Activated naive CD8-positive, alpha-beta T cell treated with anti-CD3 and anti-CD28 coated beads, Interleukin-2, amount 50 U/mL, for 16 hours (primary cell): ENCODE data around the gene CELSR3.

Experiments
- DNase-seq: peaks from one replicate; pipeline ENCODE4 v3.0.0-alpha.2; 2020; ENCODE audit warnings: low read depth, low spot score

Gene CELSR3

GRCh38 chr3:48634661-48635221 lies 27.9 kb downstream of the CELSR3 start:
- peak; percentile 31 for DNase-seq

GRCh38 chr3:48633743-48634142 lies 28.9 kb downstream of the CELSR3 start:
- DNase-seq: no peak

- no peak for DNase-seq
Measured at GRCh38 chr3:48633256-48633655, 29.4 kb downstream of the CELSR3 start.

- DNase-seq: no peak
Measured at GRCh38 chr3:48631516-48632448, 30.9 kb downstream of the CELSR3 start.

GRCh38 chr3:48630833-48631232 lies 31.9 kb downstream of the CELSR3 start:
- no peak for DNase-seq

- no peak for DNase-seq
Measured at GRCh38 chr3:48630407-48630806, 32.3 kb downstream of the CELSR3 start.

- DNase-seq: no peak
Measured at GRCh38 chr3:48629894-48630293, 32.8 kb downstream of the CELSR3 start.

GRCh38 chr3:48628277-48629017 lies 34.2 kb downstream of the CELSR3 start:
- DNase-seq: no peak

- no peak for DNase-seq
Measured at GRCh38 chr3:48625600-48625999, 37.1 kb downstream of the CELSR3 start.

GRCh38 chr3:48624767-48625166 lies 37.9 kb downstream of the CELSR3 start:
- no peak for DNase-seq

- DNase-seq: no peak
Measured at GRCh38 chr3:48623851-48624547, 38.7 kb downstream of the CELSR3 start.

- DNase-seq: no peak
Measured at GRCh38 chr3:48621461-48621869, 41.2 kb downstream of the CELSR3 start, which contains the start of gene TMEM89. TMEM89 (minus strand) TSS chr3:48621769; CDS start chr3:48621756, 13 bp downstream.

- DNase-seq: no peak
Measured at GRCh38 chr3:48619541-48620524, 42.9 kb downstream of the CELSR3 start.

GRCh38 chr3:48617559-48617958 lies 45.1 kb downstream of the CELSR3 start:
- DNase-seq: no peak

- no peak for DNase-seq
Measured at GRCh38 chr3:48614044-48614443, 48.6 kb downstream of the CELSR3 start.

- DNase-seq: no peak
Measured at GRCh38 chr3:48612309-48612708, 50.4 kb downstream of the CELSR3 start.

- DNase-seq: peak; percentile 74
Measured at GRCh38 chr3:48609088-48610005, 53.3 kb downstream of the CELSR3 start, which contains the start of gene UQCRC1. UQCRC1 (minus strand) TSS chr3:48609646; CDS start chr3:48609620, 26 bp downstream.

GRCh38 chr3:48607519-48607918 lies 55.2 kb downstream of the CELSR3 start:
- no peak for DNase-seq

GRCh38 chr3:48601622-48601994 lies 61.1 kb downstream of the CELSR3 start:
- DNase-seq: no peak
